H1 (cell line): ENCODE data around the gene ZNF775. TPM values are rescaled to one million over a fixed set of nuclear protein-coding genes. Genes with fewer than 3 reads are reported as not detected.

ENCODE experiments used
- CTCF ChIA-PET: fragments of 300-600 bp; sonication (Branson Sonifier 250); formaldehyde crosslinking; loops from one replicate; lab custom pipeline; 2021; ENCODE audit not compliant: partially characterized antibody; lab: Charles Lee
- POLR2A ChIA-PET: fragments of 300-600 bp; sonication (Branson Sonifier 250); formaldehyde crosslinking; loops from one replicate; lab custom pipeline; 2021; ENCODE audit warnings: inconsistent platforms; ENCODE audit not compliant: partially characterized antibody; lab: Charles Lee
- DNase-seq, 2 experiments: peaks; one replicate each; pipeline versions ENCODE4 v3.0.0 to v3.0.0-alpha.2; 2010 to 2022; ENCODE audit warnings: low spot score in 2 of 2, low read depth in 1 of 2, mixed read lengths in 1 of 2
- FAIRE-seq: peaks from 2 replicates; lab custom pipeline; 2011; peaks lifted over from hg19 to GRCh38; lab: Jason Lieb, UNC
- H2AFZ ChIP-seq: 2 replicates; pipeline ENCODE4 v1.8.1; 2012; ENCODE audit warnings: low read length, inconsistent platforms
- H2AK5ac ChIP-seq: 2 replicates; pipeline ENCODE4 v1.6.1; 2013; ENCODE audit warnings: low read depth, low read length
- H2BK120ac ChIP-seq: replicated peaks from 2 replicates; pipeline ENCODE3; 2013; ENCODE audit warnings: low read depth, low read length, inconsistent platforms
- H2BK12ac ChIP-seq: 2 replicates; pipeline ENCODE4 v1.6.1; 2013; ENCODE audit warnings: low read depth, low read length
- H2BK15ac ChIP-seq: 2 replicates; pipeline ENCODE4 v1.6.1; 2013; ENCODE audit warnings: low read length
- H2BK20ac ChIP-seq: 2 replicates; pipeline ENCODE4 v1.6.1; 2013; ENCODE audit warnings: low read length
- H2BK5ac ChIP-seq: 2 replicates; pipeline ENCODE4 v1.6.1; 2013; ENCODE audit warnings: low read depth, low read length
- H3K14ac ChIP-seq: 2 replicates; pipeline ENCODE4 v1.6.1; 2013; ENCODE audit warnings: inconsistent platforms; ENCODE audit not compliant: insufficient read length
- H3K18ac ChIP-seq: 2 replicates; pipeline ENCODE4 v1.6.1; 2013; ENCODE audit warnings: low read length; ENCODE audit errors: extremely low read depth
- H3K23ac ChIP-seq: 2 replicates; pipeline ENCODE4 v1.6.1; 2013; ENCODE audit warnings: inconsistent platforms; ENCODE audit not compliant: insufficient read length
- H3K23me2 ChIP-seq: 2 replicates; pipeline ENCODE4 v1.6.1; 2013; ENCODE audit warnings: low read depth, low read length
- H3K27ac ChIP-seq: 2 replicates; pipeline ENCODE4 v1.6.1; 2011; ENCODE audit warnings: low read depth, low read length, inconsistent platforms
- H3K27me3 ChIP-seq, 4 experiments: replicated peaks in 1 of 4; 1 replicate in 1 of 4; 2 replicates in 3 of 4; pipeline versions ENCODE4 v1.6.1 to v1.8.1; 2011 to 2013; ENCODE audit warnings: low read length in 3 of 4, mild to moderate bottlenecking in 3 of 4, inconsistent platforms in 2 of 4, mixed read lengths in 2 of 4, moderate library complexity in 1 of 4; ENCODE audit not compliant: control insufficient read depth in 3 of 4, insufficient read depth in 3 of 4; ENCODE audit errors: extremely low read depth in 1 of 4
- H3K36me3 ChIP-seq, 4 experiments: 2 replicates each; pipeline versions ENCODE4 v1.6.1 to v1.8.1; 2011 to 2013; ENCODE audit warnings: mild to moderate bottlenecking in 4 of 4, low read length in 3 of 4, moderate library complexity in 2 of 4, control low read depth in 1 of 4, inconsistent platforms in 1 of 4; ENCODE audit not compliant: insufficient read depth in 4 of 4, control insufficient read depth in 2 of 4
- H3K4ac ChIP-seq: replicated peaks from 2 replicates; pipeline ENCODE3; 2013; ENCODE audit warnings: low read length, low read depth, mixed read lengths, inconsistent platforms; ENCODE audit not compliant: insufficient read length
- H3K4me1 ChIP-seq, 4 experiments: replicated peaks in 1 of 4; 1 replicate in 1 of 4; 2 replicates in 3 of 4; pipeline versions ENCODE4 v1.6.1 to v1.8.1; 2011 to 2013; ENCODE audit warnings: low read length in 3 of 4, inconsistent platforms in 2 of 4, mixed read lengths in 1 of 4; ENCODE audit not compliant: insufficient read depth in 4 of 4, control insufficient read depth in 3 of 4
- H3K4me2 ChIP-seq, 2 experiments: 2 replicates each; pipeline versions ENCODE4 v1.6.1 to v1.8.1; 2011 to 2013; ENCODE audit warnings: low read depth in 2 of 2, low read length in 2 of 2, control low read depth in 1 of 2, inconsistent platforms in 1 of 2, mild to moderate bottlenecking in 1 of 2; ENCODE audit not compliant: insufficient read depth in 1 of 2
- H3K4me3 ChIP-seq, 4 experiments: fragments of 200-600, 300-600 bp in 1 of 4; sonication (generic), shearing (Covaris generic), sonication (Bioruptor Twin) in 1 of 4; 2 replicates each; pipeline versions ENCODE4 v1.5.1 to v1.8.1; 2011 to 2016; ENCODE audit warnings: low read length in 4 of 4, low read depth in 3 of 4, control low read depth in 2 of 4, inconsistent platforms in 2 of 4, mild to moderate bottlenecking in 2 of 4, mixed read lengths in 1 of 4, moderate library complexity in 1 of 4; ENCODE audit not compliant: insufficient read depth in 2 of 4; ENCODE audit errors: extremely low read depth in 1 of 4
- H3K56ac ChIP-seq: replicated peaks from 2 replicates; pipeline ENCODE3; 2013; ENCODE audit warnings: low read depth, mild to moderate bottlenecking, mixed read lengths, low read length, inconsistent platforms; ENCODE audit not compliant: insufficient read length
- H3K79me1 ChIP-seq: 2 replicates; pipeline ENCODE4 v1.6.1; 2013; ENCODE audit warnings: low read depth, low read length, control low read depth
- H3K79me2 ChIP-seq, 2 experiments: 2 replicates each; pipeline versions ENCODE4 v1.6.1 to v1.8.1; 2012 to 2013; ENCODE audit warnings: low read length in 2 of 2, mild to moderate bottlenecking in 2 of 2, inconsistent platforms in 1 of 2; ENCODE audit not compliant: insufficient read depth in 2 of 2, control insufficient read depth in 1 of 2
- H3K9ac ChIP-seq, 4 experiments: replicated peaks in 1 of 4; 1 replicate in 1 of 4; 2 replicates in 3 of 4; pipeline versions ENCODE4 v1.6.1 to v1.8.1; 2011 to 2013; ENCODE audit warnings: low read depth in 3 of 4, low read length in 3 of 4, control low read depth in 2 of 4, mild to moderate bottlenecking in 2 of 4, moderate library complexity in 2 of 4, inconsistent platforms in 1 of 4; ENCODE audit errors: extremely low read depth in 1 of 4
- H3K9me3 ChIP-seq, 2 experiments: 2 replicates each; pipeline versions ENCODE4 v1.6.1 to v1.8.1; 2012 to 2013; ENCODE audit warnings: mild to moderate bottlenecking in 2 of 2, moderate library complexity in 2 of 2, control low read depth in 1 of 2, inconsistent platforms in 1 of 2, low read depth in 1 of 2, low read length in 1 of 2, mixed read lengths in 1 of 2; ENCODE audit not compliant: insufficient read depth in 2 of 2
- H4K20me1 ChIP-seq, 2 experiments: replicated peaks in 1 of 2; 2 replicates each; pipeline versions ENCODE3 to v1.8.1; 2011 to 2013; ENCODE audit warnings: inconsistent platforms in 2 of 2, low read length in 2 of 2, mild to moderate bottlenecking in 1 of 2; ENCODE audit not compliant: insufficient read depth in 2 of 2, control insufficient read depth in 1 of 2
- H4K5ac ChIP-seq: 2 replicates; pipeline ENCODE4 v1.6.1; 2013; ENCODE audit warnings: low read length, low read depth, mixed read lengths, inconsistent platforms; ENCODE audit not compliant: insufficient read length
- H4K8ac ChIP-seq: 2 replicates; pipeline ENCODE4 v1.8.0; 2013; ENCODE audit warnings: mild to moderate bottlenecking, moderate library complexity, low read length, inconsistent platforms; ENCODE audit not compliant: insufficient read depth; ENCODE audit errors: extremely low read depth
- H4K91ac ChIP-seq: replicated peaks from 2 replicates; pipeline ENCODE3; 2013; ENCODE audit warnings: low read length, mixed read lengths, inconsistent platforms; ENCODE audit not compliant: insufficient read length
- CTBP2 ChIP-seq: IDR thresholded peaks from 2 replicates; pipeline ENCODE4 v1.7.0; 2011; ENCODE audit warnings: borderline replicate concordance, mild to moderate bottlenecking, moderate library complexity, mixed read lengths, low read length; ENCODE audit not compliant: insufficient read depth, insufficient read length
- EP300 ChIP-seq, 2 experiments: IDR thresholded peaks; 1 replicate in 1 of 2; 2 replicates in 1 of 2; pipeline ENCODE4 v1.6.1; 2011 to 2012; ENCODE audit warnings: low read depth in 2 of 2, low read length in 2 of 2, mild to moderate bottlenecking in 2 of 2, borderline replicate concordance in 1 of 2, inconsistent platforms in 1 of 2, moderate library complexity in 1 of 2
- EZH2 ChIP-seq: fragments of 200-600 bp; sonication (generic); IDR thresholded peaks from 2 replicates; pipeline ENCODE4 v1.7.1; 2012; ENCODE audit warnings: low read depth, mild to moderate bottlenecking, moderate library complexity, low read length, inconsistent platforms; ENCODE audit not compliant: severe bottlenecking
- NANOG ChIP-seq: IDR thresholded peaks from 2 replicates; pipeline ENCODE4 v1.6.1; 2011; ENCODE audit warnings: low read length, low read depth, mild to moderate bottlenecking, inconsistent platforms; ENCODE audit not compliant: insufficient read depth, poor library complexity, severe bottlenecking
- POLR2A ChIP-seq, 2 experiments: IDR thresholded peaks; 1 replicate in 1 of 2; 2 replicates in 1 of 2; pipeline ENCODE4 v1.6.1; 2011; ENCODE audit warnings: low read depth in 2 of 2, low read length in 2 of 2, mild to moderate bottlenecking in 2 of 2; ENCODE audit errors: control extremely low read depth in 1 of 2
- SIRT6 ChIP-seq: IDR thresholded peaks from one replicate; pipeline ENCODE4 v1.7.1; 2012; ENCODE audit warnings: low read length, inconsistent platforms
- SP4 ChIP-seq: IDR thresholded peaks from 2 replicates; pipeline ENCODE4 v1.6.1; 2012; ENCODE audit warnings: low read length, inconsistent platforms
- SUZ12 ChIP-seq: fragments of 200-600 bp; sonication (generic); IDR thresholded peaks from 2 replicates; pipeline ENCODE4 v1.6.1; 2012; ENCODE audit warnings: mild to moderate bottlenecking, inconsistent platforms, low read length, moderate library complexity, mixed read lengths
- TAF7 ChIP-seq: optimal IDR thresholded peaks from 2 replicates; pipeline ENCODE3; 2011; ENCODE audit warnings: low read depth, mild to moderate bottlenecking, inconsistent platforms, low read length, moderate library complexity, borderline replicate concordance
- WGBS, 2 experiments: shearing (Covaris generic) in 1 of 2; methylation state at CpG; one replicate each; pipeline versions ENCODE4 v1.1.6 to v1.1.7; 2013 to 2015; ENCODE audit warnings: low lambda C conversion rate in 2 of 2, mixed read lengths in 2 of 2, inconsistent platforms in 1 of 2, low coverage in 1 of 2, missing lambda C conversion rate in 1 of 2; ENCODE audit not compliant: insufficient replicate concordance in 2 of 2, insufficient coverage in 1 of 2, insufficient read length in 1 of 2; ENCODE audit errors: extremely low coverage in 1 of 2, missing lambda C conversion rate in 1 of 2; 5-methylcytosine and 5-hydroxymethylcytosine counted together
- polyA plus RNA-seq, 7 experiments: library from polyadenylated mRNA; depleted of rRNA in 3 of 7; stranded (reverse) in 5 of 7; unstranded in 2 of 7; fragments of >200 nt in 5 of 7; fragments of 200-250 nt in 2 of 7; gene quantifications; 1 replicate in 5 of 7; 2 replicates in 1 of 7; 4 replicates in 1 of 7; pipeline versions ENCODE4 v1.2.1 to v1.2.3, GENCODE V29; 2011 to 2013; ENCODE audit warnings: missing spikeins in 2 of 7, mixed read lengths in 2 of 7
- total RNA-seq: library from RNA; stranded (reverse); fragmentation: NEBNext Ultra II Directional; extraction: Animal tissue kit (Norgen Biotek cat#: 25700); gene quantifications from 2 replicates; pipeline ENCODE4 v1.2.1, GENCODE V29; 2021

The ZNF775 gene
- total and polyA plus RNA-seq, 2 of the 8 experiments (the other 6 are each of a cell fraction or from before 2014, with no cell fraction given) = 13.6 to 21.5 TPM

DNA sequence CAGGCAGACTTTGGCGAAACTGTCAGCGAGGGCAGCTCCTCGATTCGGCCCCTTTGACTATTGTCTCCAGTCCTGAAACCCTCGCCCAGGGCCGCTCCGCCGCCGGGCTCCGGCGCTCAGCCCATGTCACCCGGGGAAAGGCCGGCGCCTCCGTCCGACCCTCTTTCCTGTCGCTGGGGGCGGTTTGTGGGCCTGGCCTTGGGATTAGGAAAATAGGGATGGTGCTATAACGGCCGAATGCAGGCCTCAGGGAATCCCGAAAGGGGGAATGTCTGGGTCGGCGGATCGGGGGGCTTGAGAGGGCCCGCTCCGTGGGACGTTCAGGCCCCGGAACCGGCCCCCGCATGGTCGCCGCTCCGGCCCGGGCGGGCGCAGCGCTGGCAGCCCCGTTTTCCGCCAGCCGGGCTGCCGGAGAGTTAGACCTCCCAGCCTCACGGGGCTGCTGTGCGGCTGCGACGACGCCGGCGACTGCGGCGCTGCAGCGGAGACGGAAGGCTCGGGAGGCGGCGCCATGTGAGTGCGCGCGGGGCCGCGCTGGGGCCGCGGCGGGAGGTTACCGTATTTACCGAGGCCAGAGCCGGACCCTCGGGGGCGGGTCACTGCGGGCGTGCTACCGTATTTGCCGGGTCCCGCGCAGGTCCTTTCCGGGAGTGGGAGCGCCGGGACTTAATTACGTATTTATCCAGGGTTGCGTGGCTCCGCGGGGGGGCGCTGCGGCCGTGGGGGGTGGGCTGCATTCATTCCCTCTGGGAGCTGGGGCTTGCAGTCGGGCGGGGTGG, 25.9 kb downstream of the ZNF775 start:
- peak overlapping the region; percentile 100 for H3K18ac ChIP-seq
- FAIRE-seq (no peak), DNase-seq (peak in 1 of 2 experiments; percentile 88)
- peak overlapping the region; percentile 100; the same call in 1 of the 2 replicates for H2BK12ac ChIP-seq
- H4K91ac ChIP-seq = peak overlapping the region; percentile 100
- H4K5ac ChIP-seq = peak overlapping the region; percentile 95
- H3K4me2 ChIP-seq = peak overlapping the region; percentile 75 to 77
- H2BK20ac ChIP-seq = no peak overlapping the region
- peak overlapping the region; percentile 82 for H4K8ac ChIP-seq
- peaks cover 3 to 16% (median 6%) of the 10 kb centered on the region in 4 experiments; a peak in 6 of 8 replicates for H3K36me3 ChIP-seq
- H2AK5ac ChIP-seq = peak overlapping the region; percentile 65; the same call in 1 of the 2 replicates
- H3K79me1 ChIP-seq = peaks cover 5% of the 10 kb centered on the region
- H2BK5ac ChIP-seq = peak overlapping the region; percentile 100
- H3K79me2 ChIP-seq = peaks cover 0 to 24% of the 10 kb centered on the region in 2 experiments; a peak in 2 of 4 replicates
- CTCF ChIA-PET = interaction anchor here (0.8 to 3.8 kb wide), 17 partner anchors 10 to 65 kb away, joined by 3 to 16 read pairs (median 4); no protein-coding TSS in a partner anchor
- peak overlapping the region in 3 of 4 experiments; percentile 78 to 79 (median 79); a peak in 5 of 7 replicates for H3K9ac ChIP-seq
- H3K27ac ChIP-seq = peak overlapping the region; percentile 97
- H2AFZ ChIP-seq = no peak overlapping the region
- peaks cover 36 to 58% (median 45%) of the 10 kb centered on the region in 4 experiments for H3K4me1 ChIP-seq
- no peaks in the 10 kb centered on the region for H4K20me1 ChIP-seq
- no peak overlapping the region for H3K14ac ChIP-seq
- H3K9me3 ChIP-seq = no peaks in the 10 kb centered on the region
- POLR2A ChIA-PET = interaction anchor here (0.7 to 14.9 kb wide), 19 partner anchors 3 to 93 kb away, joined by 3 to 230 read pairs (median 5); partner anchors contain the start of gene REPIN1
- no peaks in the 10 kb centered on the region for H3K27me3 ChIP-seq
- H3K4me3 ChIP-seq = peak overlapping the region; percentile 49 to 79 (median 61)
- H3K56ac ChIP-seq = peak overlapping the region; percentile 70
- H2BK120ac ChIP-seq = peak overlapping the region; percentile 33
- peaks cover 4% of the 10 kb centered on the region; the same call in 1 of the 2 replicates for H3K23me2 ChIP-seq
- no peak overlapping the region for H3K23ac ChIP-seq
- no peak overlapping the region for H3K4ac ChIP-seq
- WGBS, 2 experiments = 8% methylated on average over 36 of the region's 86 CpGs; no CpG with 5 or more reads in 1 of the 2 experiments
- H2BK15ac ChIP-seq = 0 out of 2 replicates have a peak overlapping the region, but pooled peaks have one; percentile 34
- TF ChIP-seq POLR2A (IDR thresholded peaks at IDR 0.05; ENCODE audit: control extremely low read depth in 1 of 2, low read depth in 2 of 2, low read length in 2 of 2) = peak in 1 of 2 experiments; percentile 31
- no peak; the same call in 1 of the 2 replicates for TF ChIP-seq SUZ12
- no peak for TF ChIP-seq SIRT6
- TF ChIP-seq TAF7 = peak; percentile 83
- TF ChIP-seq EZH2 = no peak
- TF ChIP-seq CTBP2 = no peak
- peak; percentile 1 to 79; a peak in 2 of 3 replicates for TF ChIP-seq EP300 (IDR thresholded peaks at IDR 0.05; ENCODE audit: borderline replicate concordance in 1 of 2, low read depth in 2 of 2, low read length in 2 of 2)
- no peak; the same call in 1 of the 2 replicates for TF ChIP-seq SP4
- TF ChIP-seq NANOG = no peak
